CD4-positive, alpha-beta T cell treated with Interferon gamma for 1 hour (primary cell): ENCODE results near the gene ARHGEF26.

Experiments
- DNase-seq: peaks from one replicate; pipeline ENCODE4 v3.0.0-alpha.2; 2020

The ARHGEF26 gene

GRCh38 chr3:154156530-154156929 lies 35.3 kb downstream of the ARHGEF26 start:
- no peak for DNase-seq

- no peak for DNase-seq
Observed at GRCh38 chr3:154161806-154162205, 40.6 kb downstream of the ARHGEF26 start.

- no peak for DNase-seq
Observed at GRCh38 chr3:154164387-154164786, 43.2 kb downstream of the ARHGEF26 start.

- no peak for DNase-seq
Observed at GRCh38 chr3:154168998-154169795, 48.0 kb downstream of the ARHGEF26 start.

GRCh38 chr3:154169796-154170110 lies 48.6 kb downstream of the ARHGEF26 start:
- DNase-seq: no peak

GRCh38 chr3:154170300-154170699 lies 49.1 kb downstream of the ARHGEF26 start:
- no peak for DNase-seq

- DNase-seq: no peak
Observed at GRCh38 chr3:154175041-154175440, 53.9 kb downstream of the ARHGEF26 start.

- DNase-seq: no peak
Observed at GRCh38 chr3:154176036-154176435, 54.8 kb downstream of the ARHGEF26 start.

- DNase-seq: no peak
Observed at GRCh38 chr3:154177406-154177805, 56.2 kb downstream of the ARHGEF26 start.

GRCh38 chr3:154178172-154178571 lies 57.0 kb downstream of the ARHGEF26 start:
- no peak for DNase-seq

GRCh38 chr3:154180836-154181691 lies 59.9 kb downstream of the ARHGEF26 start:
- no peak for DNase-seq

- no peak for DNase-seq
Observed at GRCh38 chr3:154182322-154182922, 61.2 kb downstream of the ARHGEF26 start.

GRCh38 chr3:154182975-154183374 lies 61.8 kb downstream of the ARHGEF26 start:
- no peak for DNase-seq

- DNase-seq: no peak
Observed at GRCh38 chr3:154184582-154184981, 63.4 kb downstream of the ARHGEF26 start.

- no peak for DNase-seq
Observed at GRCh38 chr3:154188437-154188836, 67.2 kb downstream of the ARHGEF26 start.

- no peak for DNase-seq
Observed at GRCh38 chr3:154188846-154189245, 67.7 kb downstream of the ARHGEF26 start.

GRCh38 chr3:154191520-154191919 lies 70.3 kb downstream of the ARHGEF26 start:
- no peak for DNase-seq

- DNase-seq: no peak
Observed at GRCh38 chr3:154192225-154192624, 71.0 kb downstream of the ARHGEF26 start.

- no peak for DNase-seq
Observed at GRCh38 chr3:154193000-154193615, 71.9 kb downstream of the ARHGEF26 start.

- DNase-seq: no peak
Observed at GRCh38 chr3:154194877-154195276, 73.7 kb downstream of the ARHGEF26 start.

- no peak for DNase-seq
Observed at GRCh38 chr3:154195620-154196356, 74.6 kb downstream of the ARHGEF26 start.

GRCh38 chr3:154197751-154198150 lies 76.6 kb downstream of the ARHGEF26 start:
- no peak for DNase-seq

- DNase-seq: no peak
Observed at GRCh38 chr3:154209499-154209898, 88.3 kb downstream of the ARHGEF26 start.
